Fibroblast of upper back skin (primary cell): ENCODE data around the gene GGA2.
A peak's percentile ranks its signal among the peaks of the same experiment; 100 is the strongest.
"Not testable (repeated sequence)": the region's sequence is repeated elsewhere in the genome, so short reads cannot be mapped to it uniquely, and the experiment has no call there.

Experiments used
- DNase-seq: peaks from one replicate; pipeline ENCODE4 v3.0.0-alpha.2; 2013

The GGA2 gene

DNA sequence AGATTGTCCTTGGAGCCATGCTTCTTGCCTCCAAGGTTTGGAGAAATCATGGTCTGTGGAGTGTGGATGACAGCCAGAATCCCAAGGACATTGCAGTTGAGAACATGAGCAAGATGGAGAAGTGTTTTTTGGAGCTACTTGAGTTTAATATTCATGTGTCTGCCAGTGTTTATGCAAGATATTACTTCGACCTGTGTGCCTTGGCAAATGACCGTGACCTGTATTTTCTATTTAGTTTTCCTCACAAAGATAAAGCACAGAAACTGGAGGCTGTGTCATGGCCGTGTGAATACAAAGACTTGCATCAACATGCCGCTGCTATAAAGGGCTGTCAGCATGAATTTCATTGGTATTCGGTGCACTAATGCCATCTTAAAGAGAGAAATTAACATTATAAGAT, 9.0 kb downstream of the GGA2 start:
- no peak for DNase-seq

DNA sequence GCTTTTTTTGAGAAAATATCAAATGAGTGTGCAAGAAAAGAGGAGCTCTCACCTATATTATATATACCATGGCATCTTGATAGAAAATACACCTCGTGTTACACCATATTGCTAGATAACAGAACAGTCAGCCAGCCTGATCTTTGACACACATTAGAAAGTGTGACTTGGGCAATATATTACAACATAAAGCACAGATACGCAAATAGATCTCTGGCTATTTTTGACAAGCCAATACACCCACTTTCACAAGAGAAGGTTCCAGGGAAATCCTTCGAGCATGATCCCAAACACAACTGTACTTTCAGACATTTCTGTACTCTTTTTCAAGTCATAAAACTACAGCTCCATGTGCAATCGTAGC, 9.4 kb downstream of the GGA2 start:
- no peak for DNase-seq

DNA sequence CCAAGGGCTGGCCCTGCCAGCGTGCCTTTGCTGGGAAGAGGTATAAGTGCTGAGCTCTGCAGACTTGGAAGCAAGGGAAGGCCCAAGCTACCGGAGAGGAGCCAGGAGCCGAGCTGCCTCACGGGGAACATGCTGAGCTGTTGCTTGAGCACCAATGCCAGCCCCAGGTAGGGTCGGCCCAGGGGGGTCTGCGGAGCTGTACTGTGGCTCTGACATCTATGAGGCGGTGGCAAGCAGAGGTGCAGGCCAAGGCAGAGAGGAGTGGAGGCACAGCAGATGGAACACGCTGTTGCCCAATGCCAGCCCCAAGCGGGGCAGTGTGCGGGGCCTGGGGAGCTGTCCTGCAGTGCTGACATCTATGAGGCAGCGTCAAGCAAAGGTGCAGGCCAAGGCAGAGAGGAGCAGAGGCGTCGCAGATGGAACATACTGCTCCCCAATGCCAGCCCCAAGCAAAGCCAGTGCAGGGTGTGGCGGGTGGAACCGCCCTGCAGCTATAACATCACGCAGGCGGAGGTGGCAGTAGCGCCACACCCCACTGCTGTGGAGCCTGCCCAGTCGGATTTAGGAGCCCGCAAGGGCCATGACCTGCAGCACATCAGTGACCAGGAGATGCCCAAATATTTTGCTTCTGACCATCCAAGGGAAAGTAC, 10.0 kb downstream of the GGA2 start:
- DNase-seq, result no peak

DNA sequence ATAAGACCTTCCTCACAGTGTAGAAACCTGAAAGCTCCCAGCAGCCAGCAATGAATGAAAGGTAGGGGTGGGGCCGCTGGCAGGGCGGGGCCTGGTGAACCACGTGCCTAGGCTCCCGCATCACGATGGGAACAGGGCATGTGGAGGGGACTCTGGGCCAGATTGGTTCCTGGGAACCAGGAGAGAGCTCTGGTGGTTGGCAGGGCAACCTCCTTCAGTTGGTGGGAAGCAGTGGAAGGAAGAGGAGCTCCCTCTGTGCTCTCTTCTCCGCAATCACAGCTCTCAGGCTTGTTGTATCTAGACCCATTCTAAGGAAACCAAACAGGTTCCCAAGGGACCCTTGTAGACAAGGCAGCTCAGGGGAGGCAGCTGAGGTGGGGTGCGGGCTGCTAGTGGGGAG, 10.5 kb downstream of the GGA2 start:
- no peak for DNase-seq

DNA sequence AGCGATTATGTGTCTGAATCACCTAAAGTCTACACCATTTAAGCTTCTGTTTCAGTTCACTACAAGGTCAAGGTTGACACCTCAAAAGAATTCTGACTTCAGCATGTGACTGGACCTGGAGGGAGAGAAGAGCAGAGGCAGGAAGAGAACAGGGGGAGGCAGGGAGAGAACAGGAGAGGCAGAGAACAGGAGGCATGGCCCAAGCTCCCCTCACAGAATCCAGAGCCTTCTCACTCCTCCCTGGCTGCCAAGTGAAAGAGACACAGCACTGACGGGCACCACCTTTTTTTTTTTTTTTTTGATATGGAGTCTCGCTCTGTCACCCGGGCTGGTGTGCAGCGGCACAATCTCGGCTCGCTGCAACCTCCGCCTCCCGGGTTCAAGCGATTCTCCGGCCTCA, 11.4 kb downstream of the GGA2 start:
- DNase-seq, result no peak

DNA sequence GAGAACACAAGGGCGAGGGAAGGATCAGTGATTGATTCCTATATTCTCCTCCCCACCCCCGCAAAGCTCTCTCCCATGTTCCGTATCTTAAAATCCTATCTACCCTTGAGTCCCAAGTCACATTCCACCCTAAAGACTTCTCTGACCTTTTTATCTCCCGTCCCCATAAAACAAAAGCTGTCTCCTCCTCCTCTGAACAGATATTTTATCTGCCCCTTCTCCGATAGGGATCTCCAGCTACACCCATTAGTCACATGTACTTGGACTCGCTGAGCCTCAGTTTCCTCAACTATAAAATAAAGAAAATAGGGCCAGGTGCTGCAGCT, 12.8 kb downstream of the GGA2 start:
- DNase-seq, result no peak

DNA sequence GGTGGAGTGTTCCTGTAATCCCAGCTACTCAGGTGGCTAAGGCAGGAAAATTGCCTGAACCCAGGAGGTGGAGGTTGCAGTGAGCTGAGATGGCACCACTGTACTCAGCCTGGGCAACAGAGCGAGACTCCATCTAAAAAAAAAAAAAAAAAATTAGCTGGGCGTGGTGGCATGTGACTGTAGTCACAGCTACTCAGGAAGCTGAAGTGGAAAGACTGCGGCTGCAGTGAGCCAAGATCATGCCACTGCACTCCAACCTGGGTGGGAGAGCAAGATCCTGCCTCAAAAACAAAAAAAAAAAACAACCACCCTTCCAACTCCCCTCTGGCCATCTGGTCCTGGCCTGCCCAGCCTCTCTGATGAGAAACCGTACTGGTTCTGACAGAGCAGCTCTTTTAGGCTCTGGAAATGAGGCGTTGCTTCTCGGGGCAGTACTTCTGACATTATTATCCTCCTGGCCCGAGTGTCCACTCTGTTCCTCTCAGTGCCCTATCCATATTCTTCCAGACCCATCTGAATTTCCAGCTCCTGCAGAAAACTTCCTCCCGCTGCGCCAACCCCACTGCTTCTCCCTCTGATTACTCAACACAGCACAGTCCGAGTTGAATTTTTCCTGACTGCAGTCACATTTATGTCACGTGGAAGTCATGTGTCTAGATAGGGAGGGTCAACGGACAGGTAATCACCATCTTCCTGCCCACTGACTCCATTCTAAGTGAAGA, 13.3 kb downstream of the GGA2 start:
- no peak for DNase-seq

DNA sequence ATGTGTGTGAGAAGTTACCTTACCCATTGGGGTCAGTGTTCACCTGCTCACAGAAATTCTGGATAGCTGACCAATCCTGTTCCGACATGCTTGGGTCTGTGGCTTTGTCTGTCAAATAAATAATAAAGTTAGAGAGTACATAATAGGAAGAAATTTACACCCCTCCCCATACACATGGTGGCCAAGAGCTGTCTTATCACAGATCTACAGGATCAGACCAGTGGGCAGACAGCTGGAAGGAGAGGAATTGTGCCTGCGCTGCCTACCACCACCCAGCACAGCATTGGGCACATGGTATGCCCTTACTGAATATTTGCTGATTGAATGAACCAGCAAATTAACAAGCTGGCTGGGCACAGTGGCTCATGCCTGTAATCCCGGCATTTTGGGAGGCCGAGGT, 14.6 kb downstream of the GGA2 start:
- no peak for DNase-seq

DNA sequence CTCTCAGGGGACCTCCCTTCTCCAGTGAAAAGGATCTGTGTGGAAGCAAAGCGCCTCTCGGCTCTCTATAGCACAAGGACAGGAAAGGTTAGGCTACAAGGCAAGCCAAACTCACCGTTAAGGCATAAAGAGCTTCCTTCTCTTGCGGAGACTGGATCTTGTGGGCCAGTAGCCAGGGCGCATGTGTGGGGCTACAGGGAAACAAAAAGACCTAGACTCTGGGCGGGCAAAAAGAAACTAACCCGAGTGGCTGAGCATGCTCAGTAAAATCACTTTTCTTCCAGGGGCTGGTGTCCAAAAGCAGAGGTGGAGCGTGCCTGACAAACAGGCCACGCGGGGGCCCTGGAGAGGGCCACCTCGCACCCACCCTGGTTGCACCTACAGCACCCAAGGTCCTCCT, 16.1 kb downstream of the GGA2 start:
- no peak for DNase-seq

DNA sequence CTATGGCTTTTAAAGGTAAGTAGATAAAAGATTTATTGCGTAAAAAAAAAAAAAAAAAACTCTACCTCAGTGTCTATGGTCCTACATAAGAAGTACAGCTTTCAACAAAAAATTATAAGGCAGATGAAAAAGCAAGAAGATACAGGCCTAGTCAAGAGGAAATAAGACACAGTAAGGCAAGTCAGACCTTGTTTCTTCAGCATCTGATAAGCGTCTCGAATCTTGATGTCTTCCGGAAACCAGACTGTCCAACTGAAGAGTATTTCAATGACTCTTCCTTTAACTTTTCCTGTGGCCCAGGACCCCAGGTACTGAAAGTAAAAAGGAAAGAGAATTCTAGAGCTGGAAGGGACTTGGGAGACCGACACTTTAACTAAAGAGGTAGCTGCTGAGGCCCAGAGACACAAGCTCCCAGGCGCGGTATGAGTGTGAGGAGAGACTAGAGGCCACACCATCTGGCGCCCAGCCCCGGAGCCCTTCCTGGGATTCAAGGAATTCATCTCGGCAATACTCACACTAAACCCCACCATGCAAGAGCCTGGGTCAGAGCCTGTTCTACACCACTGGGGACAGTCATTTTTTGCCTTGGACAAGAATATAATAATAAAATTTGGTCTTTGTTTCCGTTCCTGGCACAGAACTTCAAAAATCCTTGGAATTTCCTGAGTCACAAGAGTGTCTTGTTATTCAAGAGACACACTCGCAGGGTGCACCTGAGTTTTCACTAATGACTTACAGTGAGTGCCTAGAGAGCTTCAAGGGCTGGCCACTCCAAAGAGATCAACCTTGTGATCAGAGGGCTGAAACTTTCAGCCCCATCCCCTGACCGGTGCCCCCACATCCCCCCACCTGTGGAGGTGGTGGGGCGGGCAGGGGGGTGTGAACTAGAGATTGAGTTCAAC, 18.6 kb downstream of the GGA2 start:
- DNase-seq, result peak; percentile 40

DNA sequence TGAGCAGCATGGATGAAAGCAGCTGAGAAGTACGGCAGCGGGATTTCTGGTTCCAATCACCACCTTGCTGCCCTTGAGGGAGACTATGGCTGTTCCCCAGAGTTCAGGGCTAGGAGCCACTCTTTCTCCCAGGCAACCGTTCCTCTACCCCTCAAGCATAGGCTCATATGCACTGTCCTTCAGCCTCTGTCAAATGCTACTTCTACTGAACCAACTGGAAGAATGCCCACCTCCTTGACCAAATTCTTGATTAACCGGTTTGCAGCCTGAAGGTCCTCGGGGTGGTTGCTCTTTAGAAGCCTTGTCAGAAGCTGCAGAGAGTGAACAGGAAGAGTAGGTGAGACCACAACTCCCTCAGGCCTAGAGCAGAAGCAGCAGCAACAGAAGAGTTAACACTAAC, 23.8 kb downstream of the GGA2 start:
- DNase-seq, result no peak

DNA sequence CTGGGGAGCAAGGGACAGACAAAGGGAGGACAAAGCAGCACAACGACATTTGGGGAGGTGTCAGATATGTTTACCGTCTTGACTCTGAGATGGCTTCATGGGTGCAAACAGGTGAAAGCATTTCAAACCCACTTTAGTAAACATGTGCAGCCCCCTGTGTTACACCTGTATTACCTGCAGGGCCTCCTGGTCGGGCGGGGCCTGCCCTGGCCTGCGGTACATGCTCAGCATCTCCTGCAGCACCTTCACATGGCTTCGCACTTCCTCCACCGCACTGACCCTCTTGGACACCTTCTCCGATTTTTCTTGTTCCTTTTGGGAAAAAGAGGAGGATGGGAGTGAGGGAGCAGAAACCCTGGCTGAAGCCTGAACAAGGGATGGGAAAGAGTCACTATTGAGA, 24.5 kb downstream of the GGA2 start:
- DNase-seq, result no peak

DNA sequence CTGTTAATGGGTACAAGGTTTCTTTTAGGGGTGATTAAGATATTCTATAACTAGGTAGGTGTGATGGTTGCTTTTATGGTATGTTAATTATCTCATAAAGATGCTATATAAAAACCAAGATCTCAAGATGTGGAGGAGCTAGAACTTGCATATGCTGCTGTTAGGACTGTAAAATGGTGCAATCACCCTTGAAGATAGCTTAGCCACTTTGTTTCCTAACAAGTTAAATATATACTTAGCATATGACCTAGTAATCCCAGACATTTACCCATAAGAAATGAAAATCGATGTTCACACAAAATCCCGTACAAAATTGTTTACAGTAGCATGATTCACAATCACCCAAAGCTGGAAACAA, 25.1 kb downstream of the GGA2 start:
- DNase-seq, result no peak

DNA sequence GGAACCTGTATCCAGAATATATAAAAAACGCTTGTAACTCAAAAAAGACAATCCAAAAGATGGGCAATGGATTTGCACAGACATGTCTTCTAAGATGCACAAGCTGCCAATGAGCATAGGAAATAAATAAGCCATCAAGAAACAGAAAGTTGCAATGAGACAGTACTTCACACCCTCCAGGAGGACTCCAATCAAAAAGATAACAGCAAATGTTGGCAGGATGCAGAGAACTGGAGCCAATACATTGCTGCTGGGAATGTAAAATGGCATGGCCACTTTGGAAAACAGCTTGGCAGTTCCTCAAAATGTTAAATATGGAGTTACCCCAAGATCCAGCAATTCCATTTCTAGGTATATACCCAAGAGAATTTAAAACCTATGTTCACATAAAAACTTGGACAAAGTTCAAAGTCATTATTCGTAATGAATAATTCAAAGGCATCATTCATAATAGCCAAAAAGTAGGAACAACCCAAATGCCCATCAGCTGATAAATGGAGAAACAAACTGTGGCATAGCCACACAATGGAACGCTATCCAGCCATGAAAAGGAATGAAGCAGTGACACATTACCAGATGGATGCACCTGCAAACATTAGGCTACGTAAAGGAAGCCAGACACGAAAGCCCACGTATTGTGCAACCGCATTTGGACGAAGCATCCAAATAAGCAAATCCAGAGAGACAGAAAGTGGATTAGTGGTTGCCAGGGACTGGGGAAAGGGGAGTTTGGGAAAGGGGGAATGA, 25.6 kb downstream of the GGA2 start:
- no peak for DNase-seq

DNA sequence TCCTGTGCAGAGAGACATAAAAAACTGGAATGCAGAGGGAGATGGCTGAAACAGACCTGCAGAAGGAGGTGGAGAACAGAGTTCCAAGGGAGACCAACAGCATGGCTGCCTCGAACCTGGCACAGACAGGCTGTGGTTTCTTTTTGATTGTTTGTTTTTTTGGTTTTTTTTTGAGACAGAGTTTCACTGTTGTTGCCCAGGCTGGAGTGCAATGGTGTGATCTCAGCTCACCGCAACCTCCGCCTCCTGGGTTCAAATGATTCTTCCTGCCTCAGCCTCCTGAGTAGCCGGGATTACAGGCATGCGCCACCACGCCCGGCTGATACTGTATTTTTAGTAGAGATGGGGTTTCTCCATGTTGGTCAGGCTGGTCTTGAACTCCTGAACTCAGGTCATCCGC, 26.8 kb downstream of the GGA2 start:
- not testable (repeated sequence) for DNase-seq

DNA sequence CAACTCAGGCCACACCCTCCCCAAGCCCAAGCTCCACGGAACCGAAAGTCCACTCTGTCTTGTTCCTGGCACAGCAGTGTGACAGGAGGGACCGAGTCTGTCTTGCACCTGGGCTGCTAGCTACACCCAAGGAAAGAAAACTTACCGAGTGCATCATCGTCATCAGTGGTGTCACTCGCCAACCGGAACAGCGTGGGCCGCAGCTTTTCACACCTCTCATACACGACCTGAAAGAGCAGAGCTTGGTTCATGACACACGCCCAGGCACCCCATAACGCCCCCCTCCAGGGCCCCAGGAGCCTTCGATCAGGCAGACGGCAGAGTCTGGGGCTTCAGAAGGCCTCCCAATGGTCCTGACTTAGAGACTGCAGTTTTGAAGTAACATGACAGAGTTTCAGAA, 27.5 kb downstream of the GGA2 start:
- DNase-seq, result no peak

DNA sequence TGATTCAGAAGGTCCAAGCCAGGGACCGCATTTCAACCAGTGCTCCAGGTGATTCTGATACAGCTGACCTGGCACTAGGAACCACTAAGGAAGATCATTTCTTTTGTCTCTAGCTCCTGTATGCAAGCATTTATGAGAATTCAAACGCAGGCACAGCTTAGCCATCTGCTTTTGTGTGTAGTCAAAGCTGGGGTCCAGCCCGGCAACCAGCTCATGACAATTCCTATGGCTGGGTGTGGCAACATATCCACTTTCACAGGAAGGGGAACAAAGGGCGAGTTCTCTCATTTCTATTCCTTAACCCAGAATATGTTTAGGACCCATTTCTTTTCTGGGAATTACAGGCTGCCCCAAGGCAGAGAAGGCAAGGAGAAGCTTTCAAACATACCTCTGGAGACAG, 30.0 kb downstream of the GGA2 start:
- no peak for DNase-seq

DNA sequence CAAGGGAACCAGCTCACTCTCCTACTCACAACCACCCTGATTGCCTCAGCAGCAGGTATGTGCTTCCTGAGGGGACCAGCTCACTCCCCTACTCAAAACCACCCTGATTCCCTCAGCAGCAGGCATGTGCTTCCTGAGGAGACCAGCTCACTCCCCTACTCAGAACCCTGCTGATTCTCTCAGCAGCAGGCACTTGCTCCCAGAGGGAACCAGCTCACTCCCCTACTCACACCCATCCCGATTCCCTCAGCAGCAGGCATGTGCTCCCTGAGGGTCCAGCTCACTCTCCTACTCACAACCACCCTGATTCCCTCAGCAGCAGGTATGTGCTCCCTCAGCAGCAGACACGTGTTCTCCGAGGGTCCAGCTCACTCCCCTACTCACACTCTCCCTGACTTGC, 31.2 kb downstream of the GGA2 start:
- DNase-seq, result no peak

DNA sequence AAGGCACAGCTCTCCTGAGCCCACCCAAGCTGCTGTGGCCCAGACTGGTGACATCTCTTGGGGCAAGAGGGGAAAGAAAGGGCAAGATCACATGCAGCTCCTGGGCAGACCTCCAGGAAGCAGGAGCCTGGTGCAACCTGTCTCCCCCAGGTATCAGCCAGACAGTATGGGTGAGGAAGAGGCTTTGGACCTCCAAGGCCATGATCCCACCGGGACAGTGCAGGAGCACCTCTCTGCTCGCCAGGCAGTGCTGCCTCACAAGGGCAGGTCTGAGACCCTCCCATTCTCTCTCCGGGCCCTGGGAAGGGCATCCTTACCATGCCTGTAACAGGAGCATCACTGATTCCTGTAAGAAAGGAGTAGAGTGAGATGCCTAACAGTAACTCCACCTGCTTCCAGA, 31.7 kb downstream of the GGA2 start:
- no peak for DNase-seq

DNA sequence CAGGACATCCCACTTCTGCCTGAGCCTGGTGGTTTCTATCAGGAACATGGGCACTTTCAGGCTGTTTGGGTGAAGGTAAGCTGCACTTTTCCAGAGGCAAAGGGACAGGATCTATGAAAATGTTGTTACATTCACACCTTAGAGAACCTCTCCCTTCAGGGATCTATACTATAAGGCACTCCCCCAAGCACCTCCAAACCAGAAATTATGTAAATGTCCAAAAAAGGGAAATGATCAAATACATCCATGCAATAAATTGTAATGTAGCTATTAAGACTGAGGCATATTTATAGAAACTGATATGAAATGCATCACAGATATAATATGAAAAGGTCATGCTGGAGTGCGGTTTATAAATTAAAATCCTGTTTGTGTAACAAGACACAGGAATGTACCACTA, 34.0 kb downstream of the GGA2 start:
- no peak for DNase-seq

DNA sequence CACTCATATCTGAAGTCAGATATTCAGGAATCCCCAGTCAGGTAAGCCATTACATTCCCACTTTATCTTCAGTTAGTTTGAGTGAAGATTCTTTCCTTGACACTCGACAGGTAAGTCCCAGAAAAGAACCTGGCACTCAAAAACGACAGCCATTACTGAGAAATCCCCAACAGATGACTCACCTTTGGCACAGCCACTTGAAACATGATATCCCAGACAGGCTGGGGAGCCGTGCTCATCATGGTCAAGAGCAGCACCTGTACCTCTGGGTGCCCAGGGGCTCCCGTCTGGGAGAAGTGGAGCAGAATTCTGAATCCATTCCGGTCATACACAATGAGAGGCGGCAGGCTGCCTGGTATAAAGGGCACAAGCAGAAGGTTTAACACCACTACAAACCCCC, 40.5 kb downstream of the GGA2 start:
- DNase-seq, result peak; percentile 24

DNA sequence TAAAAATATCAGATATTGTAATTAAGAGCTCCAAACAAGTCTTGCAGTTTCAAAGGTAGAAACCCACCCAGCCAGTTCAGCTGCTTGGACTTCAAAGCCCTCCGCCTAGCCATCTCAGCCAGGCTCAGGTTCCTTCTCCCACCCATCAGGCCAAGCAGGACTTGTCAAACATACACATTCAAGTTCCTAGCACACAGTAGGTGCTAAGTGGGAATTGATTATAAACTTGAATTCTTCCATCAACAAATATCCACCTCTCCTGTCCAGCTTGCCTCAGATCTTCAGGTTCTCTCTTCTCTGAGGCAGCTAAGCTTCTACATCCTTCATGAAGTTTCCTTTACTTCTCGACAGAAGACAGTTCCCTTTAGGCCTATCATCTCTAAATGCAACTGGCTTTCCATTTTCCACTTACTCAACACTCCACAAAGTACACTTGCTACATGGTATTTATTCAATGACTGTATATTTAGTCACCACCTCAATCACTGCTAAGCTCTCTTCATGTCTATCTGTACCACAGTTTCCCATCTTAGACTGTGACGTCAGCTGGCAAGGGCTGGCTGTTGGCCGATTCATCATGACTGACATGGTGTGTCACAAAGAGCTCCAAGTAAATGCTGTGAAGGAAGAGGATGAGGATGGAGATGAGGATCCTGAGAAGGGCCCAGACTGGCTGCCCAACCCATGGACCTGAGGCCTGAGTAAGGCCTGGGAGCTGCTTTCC, 44.0 kb downstream of the GGA2 start:
- peak; percentile 71 for DNase-seq

DNA sequence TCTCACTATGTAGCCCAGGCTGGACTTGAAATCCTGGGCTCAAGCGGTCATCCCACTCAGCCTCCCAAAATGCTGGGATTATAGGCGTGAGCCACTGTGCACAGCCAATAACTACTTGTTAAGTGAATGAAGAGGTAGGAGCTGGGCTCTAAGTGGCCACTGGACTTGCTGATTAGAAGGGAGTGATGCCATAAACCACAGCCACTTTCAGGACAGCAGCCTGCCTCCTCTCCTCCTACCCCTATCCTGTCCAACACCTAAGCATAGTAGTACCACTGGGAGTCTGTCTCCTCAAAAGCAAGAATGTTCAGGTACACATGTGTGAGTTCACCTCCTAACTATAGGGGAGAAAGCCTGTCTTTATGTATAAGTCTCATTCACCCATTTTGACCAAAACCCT, 45.1 kb downstream of the GGA2 start:
- DNase-seq, result no peak
